Measurements from ENCODE around the gene TKFC. TPM values are rescaled to one million over a fixed set of nuclear protein-coding genes. Genes with fewer than 3 reads are reported as not detected.

The TKFC gene
- total RNA-seq, 1 experiment from 2014 or later = 168 TPM

- Histone ChIP-seq H3K27ac (no peak overlapping the region), H3F3A (ENCODE audit: insufficient read depth, low read depth) (peaks cover 18% of the 10 kb centered on the region), H4K20me1 (ENCODE audit: insufficient read depth) (no peaks in the 10 kb centered on the region), H3K9me2 (ENCODE audit: insufficient read depth) (no peaks in the 10 kb centered on the region), H3K4me2 (no peak overlapping the region), H3K27me3 (ENCODE audit: insufficient read depth, low read depth) (no peaks in the 10 kb centered on the region), H3K9me3 (ENCODE audit: insufficient read depth, low read depth) (peaks cover 3% of the 10 kb centered on the region; the same call in 1 of the 2 replicates), H2AFZ (no peak overlapping the region), H3K4me3 (no peak overlapping the region), H3K79me2 (ENCODE audit: low read depth) (peaks cover 22% of the 10 kb centered on the region), H3K4me1 (replicated peaks; ENCODE audit: insufficient read depth) (peaks cover 10% of the 10 kb centered on the region), H3K36me3 (ENCODE audit: low read depth) (peaks cover 53% of the 10 kb centered on the region)
- POLR2A ChIA-PET (ENCODE audit: unreplicated experiment) = interaction anchor here (0.7 kb wide), 1 partner anchor 586 kb away, joined by 3 read pairs; no protein-coding TSS in a partner anchor
- no TSS peak for BruUV-seq (replicated peaks)
- no peak for DNase-seq
- intact Hi-C loops (cut with micrococcal nuclease; ENCODE audit: unreplicated experiment) = no loop called here
- TF ChIP-seq CTCF (conservative IDR thresholded peaks at IDR 0.05) = no peak
- TF ChIP-seq EZH2 (IDR thresholded peaks at IDR 0.05; ENCODE audit: low read depth) = no peak
- CTCF ChIA-PET = no interaction called here
Measured at GRCh38 chr11:61367406-61367805, 34.4 kb downstream of the TKFC start.

- Histone ChIP-seq H3K4me1 (replicated peaks; ENCODE audit: insufficient read depth) (peaks cover 3% of the 10 kb centered on the region), H3F3A (ENCODE audit: insufficient read depth, low read depth) (peaks cover 11% of the 10 kb centered on the region), H3K79me2 (ENCODE audit: low read depth) (peaks cover 10% of the 10 kb centered on the region), H3K9me2 (ENCODE audit: insufficient read depth) (no peaks in the 10 kb centered on the region), H2AFZ (no peak overlapping the region), H3K4me2 (no peak overlapping the region), H3K9me3 (ENCODE audit: insufficient read depth, low read depth) (peaks cover 8% of the 10 kb centered on the region), H4K20me1 (ENCODE audit: insufficient read depth) (no peaks in the 10 kb centered on the region), H3K27ac (no peak overlapping the region), H3K36me3 (ENCODE audit: low read depth) (peaks cover 53% of the 10 kb centered on the region), H3K27me3 (ENCODE audit: insufficient read depth, low read depth) (no peaks in the 10 kb centered on the region), H3K4me3 (no peak overlapping the region)
- no peak for DNase-seq
- TF ChIP-seq EZH2 (IDR thresholded peaks at IDR 0.05; ENCODE audit: low read depth) = no peak
- no peak for TF ChIP-seq CTCF (conservative IDR thresholded peaks at IDR 0.05)
- intact Hi-C loops (cut with micrococcal nuclease; ENCODE audit: unreplicated experiment) = no loop called here
- ChIA-PET POLR2A (ENCODE audit: unreplicated experiment) (interaction anchor here (0.7 kb wide), 1 partner anchor 8 kb away, joined by 4 read pairs; no protein-coding TSS in a partner anchor), CTCF (no interaction called here)
- BruUV-seq (replicated peaks) = no TSS peak
Measured at GRCh38 chr11:61368646-61369045, 35.6 kb downstream of the TKFC start.

- no TSS peak for BruUV-seq (replicated peaks)
- peaks cover 8% of the 10 kb centered on the region for H3K9me3 ChIP-seq (ENCODE audit: insufficient read depth, low read depth)
- H3K4me1 ChIP-seq (replicated peaks; ENCODE audit: insufficient read depth) = no peaks in the 10 kb centered on the region
- H3K4me2 ChIP-seq = no peak overlapping the region
- TF ChIP-seq EZH2 (IDR thresholded peaks at IDR 0.05; ENCODE audit: low read depth) = no peak
- TF ChIP-seq CTCF (conservative IDR thresholded peaks at IDR 0.05) = no peak
- ChIA-PET POLR2A (ENCODE audit: unreplicated experiment) (interaction anchor here (0.7 kb wide), 1 partner anchor 9 kb away, joined by 4 read pairs; no protein-coding TSS in a partner anchor), CTCF (no interaction called here)
- no peaks in the 10 kb centered on the region for H3K27me3 ChIP-seq (ENCODE audit: insufficient read depth, low read depth)
- H4K20me1 ChIP-seq (ENCODE audit: insufficient read depth) = no peaks in the 10 kb centered on the region
- no peak overlapping the region for H3K4me3 ChIP-seq
- DNase-seq = no peak
- intact Hi-C loops (cut with micrococcal nuclease; ENCODE audit: unreplicated experiment) = no loop called here
- H3K36me3 ChIP-seq (ENCODE audit: low read depth) = peaks cover 48% of the 10 kb centered on the region
- H3K79me2 ChIP-seq (ENCODE audit: low read depth) = no peaks in the 10 kb centered on the region
- H3K9me2 ChIP-seq (ENCODE audit: insufficient read depth) = no peaks in the 10 kb centered on the region
- no peak overlapping the region for H3K27ac ChIP-seq
- H3F3A ChIP-seq (ENCODE audit: insufficient read depth, low read depth) = 0 out of 2 replicates have a peak, but pooled peaks cover 3% of the 10 kb centered on the region
- no peak overlapping the region for H2AFZ ChIP-seq
Measured at GRCh38 chr11:61369372-61370348, 36.6 kb downstream of the TKFC start.

Measured in PC-9 (cell line).